ENCODE results near the gene PPFIA3. TPM values are rescaled to one million over a fixed set of nuclear protein-coding genes. Genes with fewer than 3 reads are reported as not detected.
"Not testable (repeated sequence)": the region's sequence is repeated elsewhere in the genome, so short reads cannot be mapped to it uniquely, and the experiment has no call there.

The PPFIA3 gene
- polyA plus RNA-seq, 5 donors = 4.7 to 10.4 (median 7.1) TPM

GRCh38 chr19:49121841-49122240, 2.5 kb downstream of the PPFIA3 start:
- not testable (repeated sequence) for DNase-seq

- DNase-seq = not testable (repeated sequence)
Observed at GRCh38 chr19:49123285-49123684, 3.9 kb downstream of the PPFIA3 start.

GRCh38 chr19:49125025-49125731, 5.8 kb downstream of the PPFIA3 start:
- DNase-seq = no peak

- DNase-seq = no peak
Observed at GRCh38 chr19:49126575-49126974, 7.2 kb downstream of the PPFIA3 start.

- not testable (repeated sequence) for DNase-seq
Observed at GRCh38 chr19:49127225-49127624, 7.9 kb downstream of the PPFIA3 start.

GRCh38 chr19:49127674-49128544, 8.6 kb downstream of the PPFIA3 start:
- peak; percentile 95 to 96 for DNase-seq

- no peak for DNase-seq
Observed at GRCh38 chr19:49128545-49129237, 9.3 kb downstream of the PPFIA3 start.

GRCh38 chr19:49129238-49129583, 9.9 kb downstream of the PPFIA3 start:
- DNase-seq = no peak

- DNase-seq = no peak
Observed at GRCh38 chr19:49130325-49130724, 11.0 kb downstream of the PPFIA3 start.

GRCh38 chr19:49132974-49133609, 13.7 kb downstream of the PPFIA3 start:
- DNase-seq = no peak

GRCh38 chr19:49133621-49134454, 14.5 kb downstream of the PPFIA3 start:
- DNase-seq = no peak

GRCh38 chr19:49135686-49136085, 16.3 kb downstream of the PPFIA3 start:
- no peak for DNase-seq

GRCh38 chr19:49136771-49137171, 17.4 kb downstream of the PPFIA3 start:
- DNase-seq = no peak

GRCh38 chr19:49140951-49141350, 21.6 kb downstream of the PPFIA3 start:
- DNase-seq = no peak

- DNase-seq = no peak
Observed at GRCh38 chr19:49141352-49141751, 22.0 kb downstream of the PPFIA3 start.

GRCh38 chr19:49142866-49143335, 23.6 kb downstream of the PPFIA3 start:
- DNase-seq = peak; percentile 86 to 90

- peak in 1 of 2 donors; percentile 69 for DNase-seq
Observed at GRCh38 chr19:49145573-49146407, 26.4 kb downstream of the PPFIA3 start.

- DNase-seq = not testable (repeated sequence)
Observed at GRCh38 chr19:49146408-49146770, 27.0 kb downstream of the PPFIA3 start.

GRCh38 chr19:49148044-49148682, 28.8 kb downstream of the PPFIA3 start:
- no peak for DNase-seq

Measured in right lung (tissue), 5 donors.